ENCODE measurements around the gene FHAD1.
"Not testable (repeated sequence)": the region's sequence is repeated elsewhere in the genome, so short reads cannot be mapped to it uniquely, and the experiment has no call there.

The FHAD1 gene

GRCh38 chr1:15370781-15371520, 123.9 kb downstream of the FHAD1 start:
- no peak for DNase-seq (ENCODE audit: low spot score)

- no peak for DNase-seq (ENCODE audit: low spot score)
Measured at GRCh38 chr1:15371610-15372545, 124.9 kb downstream of the FHAD1 start.

GRCh38 chr1:15378729-15379128, 131.7 kb downstream of the FHAD1 start:
- no peak for DNase-seq (ENCODE audit: low spot score)

GRCh38 chr1:15379151-15379550, 132.1 kb downstream of the FHAD1 start:
- not testable (repeated sequence) for DNase-seq (ENCODE audit: low spot score)

- no peak for DNase-seq (ENCODE audit: low spot score)
Measured at GRCh38 chr1:15380601-15381508, 133.8 kb downstream of the FHAD1 start.

- no peak for DNase-seq (ENCODE audit: low spot score)
Measured at GRCh38 chr1:15381805-15382204, 134.8 kb downstream of the FHAD1 start.

- DNase-seq (ENCODE audit: low spot score) = no peak
Measured at GRCh38 chr1:15382601-15383518, 135.8 kb downstream of the FHAD1 start.

GRCh38 chr1:15383810-15384209, 136.8 kb downstream of the FHAD1 start:
- DNase-seq (ENCODE audit: low spot score) = no peak

- no peak for DNase-seq (ENCODE audit: low spot score)
Measured at GRCh38 chr1:15384301-15384901, 137.4 kb downstream of the FHAD1 start.

- no peak for DNase-seq (ENCODE audit: low spot score)
Measured at GRCh38 chr1:15385420-15385819, 138.4 kb downstream of the FHAD1 start.

GRCh38 chr1:15386164-15386749, 139.2 kb downstream of the FHAD1 start:
- no peak for DNase-seq (ENCODE audit: low spot score)

GRCh38 chr1:15388201-15388880, 141.3 kb downstream of the FHAD1 start:
- no peak for DNase-seq (ENCODE audit: low spot score)

GRCh38 chr1:15389828-15390227, 142.8 kb downstream of the FHAD1 start:
- DNase-seq (ENCODE audit: low spot score) = not testable (repeated sequence)

GRCh38 chr1:15390667-15391066, 143.6 kb downstream of the FHAD1 start:
- no peak for DNase-seq (ENCODE audit: low spot score)

GRCh38 chr1:15391366-15391765, 144.3 kb downstream of the FHAD1 start:
- no peak for DNase-seq (ENCODE audit: low spot score)

GRCh38 chr1:15393475-15394257, 146.6 kb downstream of the FHAD1 start:
- no peak for DNase-seq (ENCODE audit: low spot score)

- DNase-seq (ENCODE audit: low spot score) = no peak
Measured at GRCh38 chr1:15394258-15394690, 147.3 kb downstream of the FHAD1 start.

GRCh38 chr1:15397236-15397635, 150.2 kb downstream of the FHAD1 start:
- DNase-seq (ENCODE audit: low spot score) = no peak

GRCh38 chr1:15399710-15400109, 152.7 kb downstream of the FHAD1 start:
- DNase-seq (ENCODE audit: low spot score) = no peak
